Breast epithelium (tissue), 4 donors: ENCODE data around the gene PGBD5. TPM values are rescaled to one million over a fixed set of nuclear protein-coding genes. Genes with fewer than 3 reads are reported as not detected.

Source experiments
- DNase-seq, 2 donors: peaks; one replicate each; pipeline ENCODE4 v3.0.0-alpha.2; 2019; ENCODE audit warnings: low spot score in 2 of 2
- H3K27ac ChIP-seq, 2 donors: fragments of 200-600 bp; sonication (generic) in 1 of 2; one replicate each; pipeline ENCODE4 v1.5.1; 2016 to 2019; ENCODE audit warnings: mild to moderate bottlenecking in 1 of 2
- H3K27me3 ChIP-seq, 2 donors: fragments of 200-600 bp; sonication (generic) in 1 of 2; one replicate each; pipeline versions ENCODE4 v1.5.1 to v1.6.0; 2017 to 2019; ENCODE audit warnings: control low read depth in 1 of 2, mild to moderate bottlenecking in 1 of 2
- H3K36me3 ChIP-seq: fragments of 200-600 bp; one replicate; pipeline ENCODE4 v1.5.1; 2019
- H3K4me1 ChIP-seq, 2 donors: fragments of 200-600 bp; sonication (generic); one replicate each; pipeline ENCODE4 v1.5.1; 2016 to 2019; ENCODE audit warnings: control low read depth in 1 of 2
- H3K4me3 ChIP-seq, 3 donors: fragments of 200-600 bp; sonication (generic); 1 replicate in 2 of 3; 2 replicates in 1 of 3; pipeline ENCODE4 v1.5.1; 2016 to 2019; ENCODE audit warnings: mild to moderate bottlenecking in 3 of 3, moderate library complexity in 2 of 3
- H3K9me3 ChIP-seq, 2 donors: fragments of 200-600 bp; sonication (generic) in 1 of 2; one replicate each; pipeline ENCODE4 v1.5.1; 2016 to 2019; ENCODE audit warnings: control low read depth in 1 of 2
- POLR2A ChIP-seq: fragments of 450-650 bp; IDR thresholded peaks from one replicate; pipeline ENCODE4 v1.6.1; 2016; ENCODE audit warnings: antibody characterized with exemption, mild to moderate bottlenecking, moderate library complexity
- POLR2AphosphoS5 ChIP-seq, 3 donors: sonication (generic); formaldehyde crosslinking; IDR thresholded peaks; one replicate each; pipeline ENCODE4 v1.6.1; 2017; ENCODE audit warnings: antibody characterized with exemption in 3 of 3
- intact Hi-C: fragments of 100-400 bp; cut with DNase I; formaldehyde crosslinking; loops from one replicate; pipeline ENCODE4 v1.15.1; 2023; ENCODE audit warnings: low total_unique reads
- total RNA-seq, 3 donors: library from RNA; depleted of rRNA; stranded (reverse); fragments of >200 nt; gene quantifications; one replicate each; pipeline ENCODE4 v1.1.0, GENCODE V29; 2016
- TF ChIP-seq, protein P1 (sequence below), 3 donors: fragments of 450-650 bp; IDR thresholded peaks; one replicate each; pipeline ENCODE4 v1.5.1; 2016 to 2017; ENCODE audit warnings: antibody characterized with exemption in 3 of 3, mild to moderate bottlenecking in 3 of 3, moderate library complexity in 3 of 3

The PGBD5 gene
- total RNA-seq, 3 donors from 2014 or later: 0.48 to 0.98 (median 0.59) TPM

DNA sequence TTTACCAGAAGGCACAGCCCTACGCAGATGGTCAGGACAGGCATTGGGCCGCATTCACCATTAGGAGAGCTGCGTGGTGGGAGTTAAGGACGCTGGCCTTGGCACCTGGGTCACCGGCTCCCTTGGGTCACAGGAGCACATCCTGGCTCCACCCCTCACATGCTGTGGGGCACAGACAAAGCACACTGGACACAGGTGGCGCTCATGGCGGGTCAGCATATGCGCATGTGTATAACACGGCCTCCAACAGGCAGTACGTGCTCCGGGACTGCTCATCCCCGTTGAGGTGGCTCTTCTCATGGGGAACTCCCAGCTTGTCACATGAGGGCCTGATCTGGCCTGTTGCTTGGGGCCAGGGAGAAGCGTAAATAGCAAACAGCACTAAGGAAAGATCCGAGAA lies 25.0 kb downstream of the PGBD5 start:
- Histone ChIP-seq H3K4me1 (no peaks in the 10 kb centered on the region), H3K27ac (no peak overlapping the region), H3K36me3 (no peaks in the 10 kb centered on the region), H3K9me3 (no peaks in the 10 kb centered on the region), H3K4me3 (no peak overlapping the region), H3K27me3 (peaks cover 0 to 9% of the 10 kb centered on the region in 2 donors)
- intact Hi-C loops: no loop called here
- DNase-seq: no peak
- no peak for TF ChIP-seq POLR2A
- TF ChIP-seq, protein P1, sequence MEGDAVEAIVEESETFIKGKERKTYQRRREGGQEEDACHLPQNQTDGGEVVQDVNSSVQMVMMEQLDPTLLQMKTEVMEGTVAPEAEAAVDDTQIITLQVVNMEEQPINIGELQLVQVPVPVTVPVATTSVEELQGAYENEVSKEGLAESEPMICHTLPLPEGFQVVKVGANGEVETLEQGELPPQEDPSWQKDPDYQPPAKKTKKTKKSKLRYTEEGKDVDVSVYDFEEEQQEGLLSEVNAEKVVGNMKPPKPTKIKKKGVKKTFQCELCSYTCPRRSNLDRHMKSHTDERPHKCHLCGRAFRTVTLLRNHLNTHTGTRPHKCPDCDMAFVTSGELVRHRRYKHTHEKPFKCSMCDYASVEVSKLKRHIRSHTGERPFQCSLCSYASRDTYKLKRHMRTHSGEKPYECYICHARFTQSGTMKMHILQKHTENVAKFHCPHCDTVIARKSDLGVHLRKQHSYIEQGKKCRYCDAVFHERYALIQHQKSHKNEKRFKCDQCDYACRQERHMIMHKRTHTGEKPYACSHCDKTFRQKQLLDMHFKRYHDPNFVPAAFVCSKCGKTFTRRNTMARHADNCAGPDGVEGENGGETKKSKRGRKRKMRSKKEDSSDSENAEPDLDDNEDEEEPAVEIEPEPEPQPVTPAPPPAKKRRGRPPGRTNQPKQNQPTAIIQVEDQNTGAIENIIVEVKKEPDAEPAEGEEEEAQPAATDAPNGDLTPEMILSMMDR (IDR thresholded peaks at IDR 0.05): no peak
- no peak for TF ChIP-seq POLR2AphosphoS5 (IDR thresholded peaks at IDR 0.05)

DNA sequence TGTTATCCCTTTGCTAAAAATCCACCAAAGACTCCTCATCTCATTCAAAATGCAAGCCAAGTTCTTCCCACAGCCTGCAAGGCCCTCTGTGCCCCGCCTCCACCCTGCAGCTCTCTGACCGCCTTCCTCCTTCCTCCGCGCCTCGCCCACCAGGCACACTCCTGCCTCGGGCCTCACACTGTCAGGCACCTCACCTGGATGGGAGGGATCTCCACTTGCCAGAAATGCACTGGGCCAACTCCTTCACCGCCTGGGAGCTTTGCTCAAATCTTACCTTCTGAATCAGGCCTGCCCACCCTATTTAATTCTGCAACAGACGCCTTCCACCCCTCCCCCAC lies 26.2 kb downstream of the PGBD5 start:
- no peak for TF ChIP-seq POLR2AphosphoS5 (IDR thresholded peaks at IDR 0.05)
- TF ChIP-seq, protein P1 (IDR thresholded peaks at IDR 0.05): no peak
- no peak for TF ChIP-seq POLR2A
- no peaks in the 10 kb centered on the region for H3K4me1 ChIP-seq
- no peaks in the 10 kb centered on the region for H3K36me3 ChIP-seq
- intact Hi-C loops: no loop called here
- no peak overlapping the region for H3K4me3 ChIP-seq
- H3K27me3 ChIP-seq: peaks cover 0 to 9% of the 10 kb centered on the region in 2 donors
- no peak overlapping the region for H3K27ac ChIP-seq
- no peak for DNase-seq
- H3K9me3 ChIP-seq: no peaks in the 10 kb centered on the region

DNA sequence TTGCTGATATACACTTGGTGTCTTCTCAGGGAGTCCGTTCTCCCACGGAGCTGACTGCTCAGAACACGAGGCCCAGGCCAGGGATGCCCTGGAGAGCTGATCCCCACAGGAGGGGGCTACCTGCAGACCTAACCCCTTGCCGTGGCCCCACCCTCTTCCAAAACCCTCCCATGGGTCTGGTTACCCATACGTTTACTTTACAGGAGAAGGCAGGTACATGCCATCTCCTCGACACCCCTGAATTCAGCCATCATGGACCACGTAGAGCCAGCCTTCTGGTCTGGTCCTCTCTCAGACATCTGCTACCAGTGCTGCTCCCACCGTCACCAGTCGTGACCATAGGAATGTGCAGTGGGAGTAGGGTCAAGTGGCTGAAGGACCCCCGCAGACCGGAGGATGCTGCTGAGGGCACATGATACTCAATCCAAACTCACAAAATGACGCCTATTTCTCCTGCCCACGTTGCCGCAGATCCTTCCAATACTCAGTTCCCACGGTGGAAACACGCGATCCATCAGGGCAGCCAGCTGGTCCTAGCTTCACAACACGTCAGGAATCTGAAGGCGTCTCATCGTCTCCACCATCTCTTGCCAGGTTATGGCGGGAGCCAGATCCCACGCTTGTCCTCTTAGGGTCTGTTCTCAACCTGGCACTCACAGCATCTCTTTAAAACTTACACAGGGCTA lies 26.7 kb downstream of the PGBD5 start:
- TF ChIP-seq, protein P1 (IDR thresholded peaks at IDR 0.05): no peak
- TF ChIP-seq POLR2AphosphoS5 (IDR thresholded peaks at IDR 0.05): no peak
- TF ChIP-seq POLR2A: no peak
- H3K27ac ChIP-seq: no peak overlapping the region
- no peaks in the 10 kb centered on the region for H3K9me3 ChIP-seq
- peaks cover 0 to 9% of the 10 kb centered on the region in 2 donors for H3K27me3 ChIP-seq
- no peak overlapping the region for H3K4me3 ChIP-seq
- no peak for DNase-seq
- intact Hi-C loops: no loop called here
- H3K36me3 ChIP-seq: no peaks in the 10 kb centered on the region
- H3K4me1 ChIP-seq: no peaks in the 10 kb centered on the region

DNA sequence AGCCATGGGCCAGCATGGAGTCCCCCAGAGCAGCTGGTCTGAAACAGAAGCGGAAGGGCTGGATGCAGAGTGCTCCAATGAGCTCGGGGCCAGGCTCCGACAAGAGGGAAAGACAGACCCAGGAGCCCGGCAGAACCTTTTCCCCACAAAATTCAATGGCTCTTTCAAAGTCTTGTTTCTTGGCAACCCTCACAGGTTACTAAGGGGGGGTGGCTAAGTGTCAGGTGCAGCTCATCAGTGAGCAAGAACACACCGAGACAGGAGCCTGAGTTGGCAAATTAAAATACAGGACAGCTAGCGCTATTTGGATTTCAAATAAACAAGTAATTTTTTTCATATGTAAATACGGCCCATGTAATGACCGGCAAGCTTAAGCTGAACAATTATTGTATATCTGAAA lies 27.3 kb downstream of the PGBD5 start:
- TF ChIP-seq, protein P1 (IDR thresholded peaks at IDR 0.05): no peak
- Histone ChIP-seq H3K36me3 (no peaks in the 10 kb centered on the region), H3K4me1 (no peaks in the 10 kb centered on the region), H3K27me3 (peaks cover 0 to 9% of the 10 kb centered on the region in 2 donors), H3K4me3 (no peak overlapping the region), H3K27ac (no peak overlapping the region), H3K9me3 (no peaks in the 10 kb centered on the region)
- intact Hi-C loops: no loop called here
- DNase-seq: no peak

DNA sequence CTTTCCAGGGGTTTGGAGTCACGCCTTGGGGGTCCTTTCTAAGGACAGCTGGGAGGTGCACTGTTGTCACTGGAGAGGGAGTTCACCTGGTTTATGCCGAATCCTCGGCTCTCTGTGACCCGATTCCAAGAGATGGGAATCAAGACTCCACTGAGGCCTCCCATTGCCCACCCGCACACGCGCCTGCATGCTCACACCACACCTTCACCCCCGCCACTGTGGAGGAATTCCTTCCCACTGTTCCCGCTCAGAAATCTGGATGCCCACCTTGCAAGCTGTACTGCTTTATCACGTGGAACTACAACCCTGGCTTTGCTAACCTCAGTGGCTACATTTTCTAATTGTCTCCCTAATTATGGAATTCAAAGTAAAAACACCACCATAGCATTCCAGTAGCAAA lies 29.2 kb downstream of the PGBD5 start:
- no peaks in the 10 kb centered on the region for H3K4me1 ChIP-seq
- H3K27me3 ChIP-seq: peaks cover 0 to 14% of the 10 kb centered on the region in 2 donors
- no peaks in the 10 kb centered on the region for H3K9me3 ChIP-seq
- TF ChIP-seq POLR2AphosphoS5 (IDR thresholded peaks at IDR 0.05): no peak
- TF ChIP-seq, protein P1 (IDR thresholded peaks at IDR 0.05): no peak
- TF ChIP-seq POLR2A: no peak
- H3K27ac ChIP-seq: no peak overlapping the region
- H3K36me3 ChIP-seq: no peaks in the 10 kb centered on the region
- no peak overlapping the region for H3K4me3 ChIP-seq
- intact Hi-C loops: no loop called here
- DNase-seq: no peak
